Calu3 (cell line): ENCODE measurements around the gene ARID3B. TPM values are rescaled to one million over a fixed set of nuclear protein-coding genes. Genes with fewer than 3 reads are reported as not detected.

ENCODE experiments used
- BruUV-seq: library from RNA; stranded (reverse); fragments of 400-500 nt; replicated peaks from 2 replicates; lab custom pipeline; 2021; lab: Mats Ljungman, UMichigan
- CTCF ChIA-PET: fragments of 300-600 bp; sonication (Branson Sonifier 250); formaldehyde crosslinking; loops from one replicate; lab custom pipeline; 2022; ENCODE audit warnings: antibody characterized with exemption; lab: Charles Lee
- DNase-seq: peaks from one replicate; pipeline ENCODE4 v3.0.0; 2022
- H3K27ac Mint-ChIP-seq: one replicate; pipeline ENCODE4 v1.8.0; 2022; ENCODE audit warnings: mixed read lengths; ENCODE audit not compliant: unreplicated experiment
- H3K27me3 Mint-ChIP-seq: one replicate; pipeline ENCODE4 v1.8.0; 2022; ENCODE audit warnings: mixed read lengths; ENCODE audit not compliant: unreplicated experiment
- H3K36me3 Mint-ChIP-seq: one replicate; pipeline ENCODE4 v1.8.0; 2022; ENCODE audit warnings: mild to moderate bottlenecking, moderate library complexity, mixed read lengths; ENCODE audit not compliant: insufficient read depth, unreplicated experiment
- H3K4me1 Mint-ChIP-seq: one replicate; pipeline ENCODE4 v1.8.0; 2022; ENCODE audit warnings: mild to moderate bottlenecking, low read depth, mixed read lengths; ENCODE audit not compliant: unreplicated experiment
- H3K4me3 Mint-ChIP-seq: one replicate; pipeline ENCODE4 v1.8.0; 2022; ENCODE audit warnings: mild to moderate bottlenecking, low read depth, moderate library complexity, mixed read lengths; ENCODE audit not compliant: unreplicated experiment
- H3K9me3 Mint-ChIP-seq: one replicate; pipeline ENCODE4 v1.8.0; 2022; ENCODE audit warnings: low read depth, mixed read lengths; ENCODE audit not compliant: unreplicated experiment
- intact Hi-C: fragments of 100-400 bp; cut with micrococcal nuclease; formaldehyde crosslinking; loops from one replicate; pipeline ENCODE4 v1.10.0; 2022; ENCODE audit not compliant: unreplicated experiment
- total RNA-seq: library from RNA; stranded (reverse); gene quantifications from 2 replicates; pipeline ENCODE4 v1.2.3, GENCODE V29; 2022
- TF ChIP-seq, protein P1 (sequence below): fragments of 200-600 bp; IDR thresholded peaks from one replicate; pipeline ENCODE4 v1.8.0; 2022; ENCODE audit warnings: antibody characterized with exemption; ENCODE audit not compliant: unreplicated experiment

ARID3B gene
- total RNA-seq, 1 experiment from 2014 or later = 10.6 TPM

DNA sequence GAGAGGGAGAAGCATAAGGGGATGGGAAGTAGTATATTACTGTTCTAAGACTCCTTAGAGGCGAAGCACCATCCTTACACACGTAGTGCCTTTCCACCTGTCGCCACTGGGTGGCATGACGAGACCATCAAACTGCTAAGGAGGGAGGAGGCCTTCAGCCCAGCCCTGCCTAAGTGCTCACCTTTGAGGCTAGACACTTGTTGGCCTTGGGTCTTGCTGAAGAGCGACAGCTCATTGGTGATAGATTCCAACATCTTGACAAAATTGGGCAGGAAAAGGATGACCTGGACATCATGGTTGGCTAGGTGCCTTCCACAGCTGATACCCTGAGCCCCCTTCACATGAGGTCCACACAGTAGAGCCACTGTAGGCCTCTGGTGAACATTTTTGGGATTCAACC, 94.2 kb downstream of the ARID3B start:
- H3K27me3 Mint-ChIP-seq = no peaks in the 10 kb centered on the region

DNA sequence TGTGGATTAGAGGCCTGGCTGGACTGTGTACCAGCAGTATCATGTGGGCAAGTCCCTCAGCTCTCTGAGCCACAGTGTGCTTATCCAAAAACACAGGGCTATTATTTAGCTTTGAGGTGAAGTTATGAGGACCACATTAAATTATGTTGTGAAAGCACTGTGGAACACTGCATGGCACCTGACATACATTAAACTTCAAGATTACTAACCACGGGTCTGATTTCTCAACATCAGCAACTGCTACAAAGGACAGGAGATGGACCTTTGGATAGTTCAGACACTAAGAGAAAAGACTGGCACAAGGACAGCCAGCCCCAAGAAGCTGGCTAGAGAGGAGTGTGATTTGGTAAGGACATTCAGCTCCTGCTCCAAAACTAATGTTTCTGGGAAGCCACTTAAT, 96.0 kb downstream of the ARID3B start:
- intact Hi-C loops = no loop called here
- Mint-ChIP-seq H3K4me1 (peaks cover 2% of the 10 kb centered on the region), H3K27me3 (no peaks in the 10 kb centered on the region), H3K9me3 (no peaks in the 10 kb centered on the region), H3K36me3 (peaks cover 47% of the 10 kb centered on the region), H3K27ac (no peak overlapping the region), H3K4me3 (no peak overlapping the region)
- no peak for DNase-seq
- BruUV-seq = no TSS peak
- TF ChIP-seq, protein P1, sequence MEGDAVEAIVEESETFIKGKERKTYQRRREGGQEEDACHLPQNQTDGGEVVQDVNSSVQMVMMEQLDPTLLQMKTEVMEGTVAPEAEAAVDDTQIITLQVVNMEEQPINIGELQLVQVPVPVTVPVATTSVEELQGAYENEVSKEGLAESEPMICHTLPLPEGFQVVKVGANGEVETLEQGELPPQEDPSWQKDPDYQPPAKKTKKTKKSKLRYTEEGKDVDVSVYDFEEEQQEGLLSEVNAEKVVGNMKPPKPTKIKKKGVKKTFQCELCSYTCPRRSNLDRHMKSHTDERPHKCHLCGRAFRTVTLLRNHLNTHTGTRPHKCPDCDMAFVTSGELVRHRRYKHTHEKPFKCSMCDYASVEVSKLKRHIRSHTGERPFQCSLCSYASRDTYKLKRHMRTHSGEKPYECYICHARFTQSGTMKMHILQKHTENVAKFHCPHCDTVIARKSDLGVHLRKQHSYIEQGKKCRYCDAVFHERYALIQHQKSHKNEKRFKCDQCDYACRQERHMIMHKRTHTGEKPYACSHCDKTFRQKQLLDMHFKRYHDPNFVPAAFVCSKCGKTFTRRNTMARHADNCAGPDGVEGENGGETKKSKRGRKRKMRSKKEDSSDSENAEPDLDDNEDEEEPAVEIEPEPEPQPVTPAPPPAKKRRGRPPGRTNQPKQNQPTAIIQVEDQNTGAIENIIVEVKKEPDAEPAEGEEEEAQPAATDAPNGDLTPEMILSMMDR = no peak
- CTCF ChIA-PET = interaction anchor here (7.9 kb wide), 1 partner anchor 132 kb away, joined by 107 read pairs; no protein-coding TSS in a partner anchor

More for the DNA sequence above, 94.2 kb downstream of the ARID3B start:
- BruUV-seq = no TSS peak
- Mint-ChIP-seq H3K36me3 (peaks cover 60% of the 10 kb centered on the region), H3K4me1 (no peaks in the 10 kb centered on the region), H3K4me3 (no peak overlapping the region), H3K27ac (no peak overlapping the region), H3K9me3 (no peaks in the 10 kb centered on the region)
- CTCF ChIA-PET = interaction anchor here (0.5 to 7.9 kb wide), 3 partner anchors 16 to 134 kb away, joined by 5 to 107 read pairs (median 7); no protein-coding TSS in a partner anchor
- intact Hi-C loops = loop anchor here (1.0 to 2.0 kb wide), 2 partner anchors 134 to 316 kb away; no protein-coding TSS in a partner anchor
- TF ChIP-seq, protein P1 = peak; percentile 94
- peak; percentile 81 for DNase-seq

DNA sequence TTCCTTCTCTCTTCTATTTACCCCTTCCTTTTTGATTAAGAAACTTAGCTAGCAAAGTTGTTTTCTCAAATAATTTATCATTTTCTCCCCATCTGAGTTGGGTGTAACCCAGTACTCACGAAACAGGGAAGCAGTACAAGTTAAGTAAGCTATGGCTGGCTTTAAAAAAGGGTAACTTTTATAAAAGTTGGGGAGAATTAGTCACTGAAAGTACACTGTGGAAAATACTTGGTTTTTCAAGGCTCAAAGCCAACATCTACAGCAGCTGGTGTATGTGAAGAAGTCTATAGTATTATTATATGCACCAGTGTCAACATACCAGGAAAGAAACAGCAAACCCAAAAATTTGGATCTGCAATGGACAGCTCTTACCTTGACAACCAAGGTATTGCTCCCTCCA, 100.1 kb downstream of the ARID3B start:
- BruUV-seq = no TSS peak
- Mint-ChIP-seq H3K36me3 (peaks cover 23% of the 10 kb centered on the region), H3K4me1 (peaks cover 29% of the 10 kb centered on the region), H3K27ac (no peak overlapping the region), H3K9me3 (no peaks in the 10 kb centered on the region), H3K27me3 (no peaks in the 10 kb centered on the region), H3K4me3 (no peak overlapping the region)
- intact Hi-C loops = loop anchor here (5.0 kb wide), 1 partner anchor 51 kb away; no protein-coding TSS in a partner anchor
- TF ChIP-seq, protein P1 = no peak
- DNase-seq = no peak
- CTCF ChIA-PET = interaction anchor here (1.7 to 3.6 kb wide), 4 partner anchors 9 to 130 kb away, joined by 6 to 14 read pairs (median 8); no protein-coding TSS in a partner anchor

DNA sequence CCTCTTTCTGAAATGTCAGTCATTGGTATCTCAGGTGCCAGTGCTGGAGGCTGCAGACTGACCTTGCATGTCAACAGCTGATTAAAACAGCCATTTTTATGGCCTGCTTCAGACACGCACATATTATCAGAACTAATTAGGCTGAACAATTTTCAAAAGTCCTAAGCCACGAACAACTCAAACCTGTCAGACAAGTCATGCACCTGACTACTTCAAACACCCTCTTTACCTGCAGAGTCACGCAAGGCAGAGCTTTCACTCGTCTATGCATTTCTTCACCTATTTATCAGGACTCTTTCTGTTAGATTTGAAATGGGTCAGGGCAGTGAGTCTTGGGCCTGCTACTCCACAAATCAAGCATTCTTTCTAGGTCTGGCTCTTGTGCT, 101.3 kb downstream of the ARID3B start:
- BruUV-seq = no TSS peak
- TF ChIP-seq, protein P1 = no peak
- H3K27ac Mint-ChIP-seq = peak overlapping the region; percentile 46
- intact Hi-C loops = loop anchor here (2.0 to 5.0 kb wide), 2 partner anchors 50 to 126 kb away; no protein-coding TSS in a partner anchor
- H3K9me3 Mint-ChIP-seq = no peaks in the 10 kb centered on the region
- CTCF ChIA-PET = interaction anchor here (1.0 to 3.6 kb wide), 7 partner anchors 9 to 268 kb away, joined by 3 to 14 read pairs (median 6); no protein-coding TSS in a partner anchor
- DNase-seq = peak; percentile 49
- peak overlapping the region; percentile 33 for H3K4me3 Mint-ChIP-seq
- peaks cover 22% of the 10 kb centered on the region for H3K36me3 Mint-ChIP-seq
- peaks cover 29% of the 10 kb centered on the region for H3K4me1 Mint-ChIP-seq
- no peaks in the 10 kb centered on the region for H3K27me3 Mint-ChIP-seq
